GM19397 (cell line): Measurements from ENCODE around the gene RHPN2.
"Not testable (repeated sequence)": the region's sequence is repeated elsewhere in the genome, so short reads cannot be mapped to it uniquely, and the experiment has no call there.

Experiments used
- ATAC-seq: cut with Tn5 transposase; IDR thresholded peaks from one replicate; pipeline ENCODE4 v1.9.1; 2021; ENCODE audit warnings: mild to moderate bottlenecking, moderate library complexity; ENCODE audit not compliant: unreplicated experiment

Gene RHPN2

DNA sequence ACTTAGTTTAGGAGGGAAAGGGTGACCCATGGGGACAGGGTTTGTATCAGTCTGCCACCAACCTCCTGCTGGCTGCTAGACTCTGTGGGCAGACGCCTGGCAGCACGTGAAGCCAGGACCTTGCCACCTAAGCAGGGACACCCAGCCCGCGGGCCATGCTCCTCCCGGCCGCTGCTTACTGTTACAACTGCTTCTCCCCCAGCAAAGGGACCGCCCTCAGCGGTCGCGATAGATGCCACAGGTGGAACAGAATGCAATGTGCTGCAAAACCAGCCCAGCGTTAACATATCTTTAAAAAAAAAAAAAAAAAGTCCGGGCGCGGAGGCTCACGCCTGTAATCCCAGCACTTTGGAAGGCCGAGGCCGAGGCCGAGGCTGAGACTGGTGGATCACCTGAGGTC is 1.9 kb upstream of the RHPN2 start:
- no peak for ATAC-seq

DNA sequence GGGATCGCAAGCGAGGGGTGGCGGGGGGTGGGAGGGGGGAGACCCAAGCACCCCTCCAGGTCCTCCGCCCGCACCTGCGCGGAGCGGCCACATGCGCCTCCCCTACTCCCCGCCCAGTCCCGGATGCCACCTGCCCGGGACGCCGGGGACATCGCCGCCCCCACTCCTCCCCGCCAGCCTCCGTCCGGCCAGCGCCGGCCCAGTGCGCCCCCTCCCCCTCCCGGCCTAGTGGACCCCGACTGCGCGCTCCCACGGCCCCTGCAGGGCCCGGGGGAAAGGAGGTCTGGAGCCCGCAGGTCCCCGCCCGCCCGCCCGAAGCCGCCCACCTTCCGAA is 263 bp downstream of the RHPN2 start:
- peak; percentile 36 for ATAC-seq

DNA sequence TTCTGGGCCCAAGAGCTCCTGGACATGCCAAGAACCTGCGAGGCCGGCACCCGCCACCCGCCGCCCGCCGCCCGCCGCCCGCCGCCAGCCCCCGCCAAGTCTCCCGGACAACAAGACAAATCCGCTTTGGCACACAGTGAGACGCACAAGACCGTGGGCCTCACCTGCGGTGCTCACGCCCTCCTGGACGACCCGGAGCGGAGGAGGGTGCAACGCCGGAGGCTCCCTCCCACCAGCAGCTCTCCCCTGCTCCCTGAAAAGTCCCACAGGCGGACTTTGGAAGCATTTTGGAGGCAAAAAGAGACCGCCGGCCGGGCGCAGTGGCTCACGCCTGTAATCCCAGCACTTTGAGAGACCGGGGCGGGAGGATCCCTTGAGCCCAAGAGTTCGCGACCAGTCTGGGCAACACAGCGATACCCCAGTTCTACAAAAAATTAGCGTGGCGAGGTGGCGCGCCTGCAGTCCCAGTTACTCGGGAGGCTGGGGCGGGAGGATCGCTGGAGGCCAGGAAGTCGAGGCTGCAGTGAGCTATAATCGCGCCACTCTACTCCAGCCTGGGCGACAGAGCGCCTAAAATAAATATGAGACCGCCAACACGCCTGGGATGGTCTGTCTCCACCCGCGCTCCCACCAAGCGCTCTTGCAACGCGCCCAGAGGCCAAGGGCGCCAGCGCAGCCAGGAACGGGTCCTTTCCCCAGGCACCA is 783 bp downstream of the RHPN2 start:
- ATAC-seq: no peak

DNA sequence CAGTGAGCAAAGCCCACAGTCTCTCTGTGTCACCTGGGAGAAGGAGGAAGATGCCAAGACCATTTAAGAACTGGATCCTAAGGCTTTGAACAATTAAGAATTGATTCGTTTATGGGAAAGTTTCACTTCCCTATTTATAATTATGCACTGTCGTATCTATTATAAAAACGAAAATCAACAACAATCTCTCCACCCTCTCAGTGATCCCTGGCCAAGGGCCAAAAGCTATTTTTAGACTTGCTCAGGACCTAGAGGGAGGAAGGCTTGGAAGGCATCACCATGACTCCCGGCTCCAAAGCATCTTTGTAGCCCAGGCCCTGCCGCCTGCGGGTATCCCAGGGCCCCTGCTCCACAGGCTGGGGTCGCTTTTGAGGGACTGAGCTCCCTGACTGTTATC is 1.3 kb downstream of the RHPN2 start:
- ATAC-seq: no peak

DNA sequence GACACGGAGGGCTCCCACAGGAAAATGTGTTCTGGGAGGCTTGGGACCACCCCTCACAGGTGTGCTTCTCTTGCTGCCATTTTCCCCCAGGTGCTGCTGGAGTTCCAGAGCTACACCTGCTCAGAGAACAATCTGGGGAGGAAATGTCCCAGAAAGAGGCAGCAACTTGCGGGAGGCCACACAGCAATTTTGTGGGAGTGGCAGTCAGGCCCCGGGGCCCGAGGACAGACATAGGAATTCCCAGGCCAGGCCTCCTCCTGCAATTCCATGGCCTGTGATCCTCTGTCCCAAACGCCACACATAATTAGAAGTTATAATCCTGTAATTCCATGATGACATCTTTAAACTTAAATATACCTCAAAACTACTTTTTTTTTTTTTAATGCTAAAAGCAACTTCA is 1.8 kb downstream of the RHPN2 start:
- no peak for ATAC-seq

DNA sequence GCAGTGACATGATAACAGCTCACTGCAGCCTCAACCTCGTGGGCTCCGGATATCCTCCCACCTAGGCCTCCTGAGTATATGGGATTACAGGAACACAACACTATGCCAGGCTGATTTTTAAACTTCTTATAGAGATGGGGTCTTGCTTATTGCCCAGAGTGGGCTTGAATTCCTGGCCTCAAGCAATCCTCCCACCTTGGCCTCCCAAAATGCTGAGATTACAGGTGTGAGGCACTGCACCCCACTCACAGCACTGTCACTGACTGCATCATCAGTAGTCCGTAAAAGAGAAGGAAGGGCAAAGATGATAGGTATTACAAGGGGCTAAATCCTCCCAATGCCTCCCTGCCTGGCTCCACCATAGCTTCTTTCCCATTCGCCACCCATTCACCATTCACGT is 4.1 kb downstream of the RHPN2 start:
- ATAC-seq: no peak

DNA sequence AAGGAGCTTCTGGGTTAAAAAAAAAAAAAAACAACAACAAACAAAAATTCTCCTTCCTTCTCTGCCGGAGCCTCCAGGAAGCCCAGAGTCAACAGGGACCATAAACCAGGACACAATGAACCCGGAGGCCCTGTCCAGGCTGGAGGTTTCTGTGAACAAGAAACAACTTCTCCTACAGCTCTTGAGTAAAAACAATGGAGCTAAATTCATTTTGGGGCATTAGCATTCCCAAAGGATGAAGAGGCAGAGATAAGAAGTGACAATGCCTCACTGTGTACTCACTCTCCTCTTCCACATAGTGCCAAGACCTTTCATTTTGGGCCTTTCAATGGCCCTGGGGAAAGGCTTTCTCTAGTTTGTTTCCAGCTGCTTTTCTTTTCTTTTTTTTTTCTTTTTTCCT is 9.0 kb downstream of the RHPN2 start:
- ATAC-seq: no peak

DNA sequence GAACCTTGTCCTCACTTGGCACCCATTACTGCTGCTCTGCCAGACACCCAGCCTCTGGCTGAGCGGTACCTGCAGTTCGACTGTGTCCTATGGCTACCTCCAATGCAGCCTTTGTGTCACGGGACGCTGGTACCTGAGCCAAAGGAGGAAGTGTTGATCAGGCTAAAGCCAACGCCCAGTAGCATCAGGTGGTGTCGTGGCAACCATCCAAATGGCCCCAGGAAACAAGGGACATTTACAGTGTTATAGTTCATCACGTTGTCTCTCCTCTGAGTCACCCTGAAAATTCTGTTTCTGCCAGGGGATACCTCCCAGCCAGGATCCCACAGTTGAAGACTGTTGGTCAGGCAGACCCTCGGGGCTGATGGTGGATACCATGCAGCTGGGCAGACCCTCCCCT is 10.1 kb downstream of the RHPN2 start:
- no peak for ATAC-seq

DNA sequence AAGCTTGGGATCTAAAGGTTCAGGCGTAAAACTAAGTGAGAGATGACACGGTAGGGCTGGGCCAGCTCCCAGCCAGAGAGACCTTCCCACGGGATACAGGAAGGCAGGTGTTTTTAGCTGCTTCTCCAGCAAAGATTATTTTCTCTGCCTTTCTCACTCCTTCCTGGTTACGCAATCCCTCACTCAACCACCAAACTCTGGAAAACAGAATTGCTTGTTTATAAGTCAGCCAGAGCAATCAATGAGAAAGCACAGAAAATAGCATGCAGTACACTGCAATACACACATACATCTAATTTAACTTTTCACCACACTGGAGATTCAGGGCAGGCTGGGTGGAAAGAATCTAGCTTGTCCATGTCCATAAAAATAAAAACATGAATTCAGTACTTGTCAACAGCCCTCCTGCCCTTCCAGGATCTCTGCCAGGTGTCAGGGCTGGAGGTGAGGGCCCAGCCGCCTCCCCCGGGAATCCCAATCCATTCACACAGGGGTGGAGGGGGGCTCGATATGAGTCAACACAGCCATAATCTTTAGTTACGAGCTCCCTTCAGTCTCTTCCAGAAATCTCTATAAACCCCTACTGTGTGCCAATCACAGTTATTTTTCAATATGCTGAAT is 12.2 kb downstream of the RHPN2 start:
- ATAC-seq: no peak

DNA sequence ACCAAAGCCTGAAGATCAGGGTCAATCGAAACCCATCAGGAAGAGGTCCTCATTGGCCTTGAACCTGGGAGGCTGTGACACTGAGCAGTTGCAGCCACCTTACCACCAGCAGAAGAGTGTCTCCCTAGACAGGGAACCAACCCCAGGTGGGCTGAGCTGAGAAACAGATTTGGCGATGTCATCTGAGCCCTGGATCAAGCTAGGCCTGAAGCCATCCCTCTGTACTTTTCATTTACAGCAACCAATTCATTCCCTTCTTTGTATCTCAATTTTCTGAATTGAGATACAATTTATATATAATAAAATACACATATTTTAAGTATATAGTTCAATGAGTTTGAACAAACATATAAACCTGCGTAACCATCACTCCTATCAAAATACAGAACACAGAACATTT is 14.6 kb downstream of the RHPN2 start:
- no peak for ATAC-seq

DNA sequence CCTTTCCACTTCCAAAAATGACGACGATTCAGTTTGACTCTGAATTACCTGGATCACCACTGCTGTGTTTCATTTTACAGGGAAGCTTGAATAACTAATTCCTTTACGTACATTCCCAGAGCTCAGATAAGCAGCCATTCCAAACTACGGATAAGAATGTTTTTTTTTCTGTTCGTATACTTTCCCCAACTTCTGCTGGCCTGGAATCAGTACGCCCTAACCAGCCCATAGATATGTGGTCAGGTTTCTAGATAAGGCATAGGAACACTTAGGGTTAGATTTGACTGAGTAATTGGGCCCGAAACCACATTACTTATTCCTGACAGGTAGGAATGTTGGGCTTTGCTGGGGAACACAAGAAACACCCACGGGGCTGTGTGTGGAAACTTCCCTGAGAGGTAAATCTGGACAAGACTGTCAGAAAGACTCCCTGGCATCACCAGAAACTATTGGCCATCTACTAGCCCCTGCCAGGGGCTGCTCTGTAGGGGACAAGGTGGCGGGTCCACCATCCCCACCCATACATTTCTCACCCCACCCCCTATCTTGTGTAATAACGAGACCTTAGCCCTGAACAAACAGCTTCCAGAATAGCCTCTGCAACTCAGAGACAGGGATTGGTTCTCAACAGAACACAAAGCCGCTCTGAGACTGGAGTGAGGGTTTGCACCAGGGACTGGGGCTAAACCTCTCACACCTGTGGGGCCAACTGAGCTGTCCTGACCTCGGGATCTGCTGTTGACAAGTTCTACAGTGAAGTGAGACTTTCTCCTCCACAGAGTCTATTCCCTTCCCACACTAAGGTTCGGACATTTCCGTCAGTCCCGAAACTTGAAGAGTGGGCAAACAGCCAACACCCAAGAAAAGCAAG is 15.6 kb downstream of the RHPN2 start:
- ATAC-seq: no peak

DNA sequence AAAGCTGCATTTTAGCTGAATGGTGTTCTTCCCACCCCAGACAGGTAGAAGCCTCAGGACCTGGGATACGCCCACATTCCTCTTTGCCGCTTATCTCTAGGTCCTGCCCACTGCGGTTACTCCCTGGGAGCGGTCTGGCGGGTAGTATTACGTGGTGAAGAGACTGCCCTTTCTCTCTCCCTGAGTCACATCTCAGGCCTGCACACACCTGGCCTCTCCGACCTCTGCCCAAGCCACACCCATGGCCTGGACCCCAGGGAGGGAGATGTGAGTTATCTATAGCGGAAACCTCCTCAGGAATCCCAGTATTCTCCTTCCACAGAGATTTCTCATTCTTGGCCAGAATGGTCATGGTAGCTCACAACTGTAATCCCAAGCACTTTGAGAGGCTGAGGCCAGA is 17.3 kb downstream of the RHPN2 start:
- ATAC-seq: no peak

DNA sequence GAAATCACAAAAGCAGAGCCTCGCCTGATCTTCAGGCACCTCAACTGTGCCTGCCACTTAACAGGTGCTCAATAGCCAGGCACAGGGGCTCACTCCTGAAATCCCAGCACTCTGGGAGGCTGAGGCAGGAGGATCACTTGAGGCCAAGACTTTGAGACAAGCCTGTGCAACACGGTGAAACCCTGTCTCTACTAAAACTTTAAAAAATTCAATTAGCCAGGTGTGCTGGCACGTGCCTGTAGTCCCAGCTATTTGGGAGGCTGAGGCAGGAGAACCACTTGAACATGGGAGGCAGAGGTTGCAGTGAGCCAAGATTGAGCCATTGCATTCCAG is 22.9 kb downstream of the RHPN2 start:
- not testable (repeated sequence) for ATAC-seq

DNA sequence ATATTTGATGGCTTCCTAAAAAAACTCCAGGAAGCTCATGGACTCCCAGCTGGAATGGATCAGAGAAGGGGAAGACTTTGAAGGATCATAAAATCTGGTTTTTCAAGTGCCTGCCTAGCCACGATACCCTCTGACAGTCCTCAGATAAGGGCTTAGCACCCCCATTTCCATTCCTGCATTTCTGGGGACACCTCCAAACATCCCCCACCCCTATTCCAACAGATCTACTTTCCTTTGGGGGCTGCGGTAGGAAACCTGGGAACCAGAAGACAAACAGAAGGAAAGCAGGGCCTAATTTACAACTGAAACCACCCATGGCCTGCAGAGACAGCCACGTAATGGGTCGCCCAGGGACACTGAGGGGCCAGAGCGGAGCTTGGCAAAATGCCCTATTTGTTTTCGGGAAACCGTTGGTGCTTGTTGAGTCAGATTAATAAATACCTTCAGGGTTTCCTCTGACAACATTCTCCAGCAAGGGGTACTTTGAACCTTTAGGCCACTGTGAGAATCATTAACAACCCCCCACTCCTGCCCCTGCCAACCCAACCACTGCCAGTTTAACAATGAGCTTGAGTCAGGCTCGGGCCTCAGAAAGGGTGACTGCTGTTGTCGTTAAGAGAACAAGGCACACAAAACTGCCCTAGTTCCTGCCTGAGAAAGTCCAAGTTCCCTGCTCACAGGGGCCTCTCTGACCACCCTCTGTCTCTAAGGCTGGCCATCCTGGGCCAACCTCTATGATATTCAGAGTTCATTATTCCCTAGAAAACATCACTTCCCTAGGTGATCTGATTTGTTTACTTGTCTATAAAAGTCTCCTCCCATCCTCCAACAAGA is 23.5 kb downstream of the RHPN2 start:
- ATAC-seq: no peak

DNA sequence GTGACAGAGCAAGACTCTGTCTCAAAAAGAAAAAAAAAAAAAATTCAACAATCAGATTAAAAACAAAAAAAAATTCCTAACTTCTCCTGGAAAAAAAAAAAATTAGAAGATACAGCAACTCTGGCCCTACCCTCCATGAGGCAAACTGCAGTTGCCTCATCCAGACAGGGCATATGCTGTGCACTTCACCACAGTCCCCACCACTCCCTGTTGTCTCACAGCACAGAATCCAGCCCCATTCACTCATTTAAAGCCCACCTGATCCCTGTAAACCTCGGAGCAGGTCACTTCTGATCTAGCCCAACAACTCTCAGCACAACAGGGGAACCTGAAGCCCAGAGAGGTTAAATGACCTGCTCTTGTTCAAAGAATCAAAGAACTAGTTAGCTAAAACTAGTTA is 24.9 kb downstream of the RHPN2 start:
- no peak for ATAC-seq

DNA sequence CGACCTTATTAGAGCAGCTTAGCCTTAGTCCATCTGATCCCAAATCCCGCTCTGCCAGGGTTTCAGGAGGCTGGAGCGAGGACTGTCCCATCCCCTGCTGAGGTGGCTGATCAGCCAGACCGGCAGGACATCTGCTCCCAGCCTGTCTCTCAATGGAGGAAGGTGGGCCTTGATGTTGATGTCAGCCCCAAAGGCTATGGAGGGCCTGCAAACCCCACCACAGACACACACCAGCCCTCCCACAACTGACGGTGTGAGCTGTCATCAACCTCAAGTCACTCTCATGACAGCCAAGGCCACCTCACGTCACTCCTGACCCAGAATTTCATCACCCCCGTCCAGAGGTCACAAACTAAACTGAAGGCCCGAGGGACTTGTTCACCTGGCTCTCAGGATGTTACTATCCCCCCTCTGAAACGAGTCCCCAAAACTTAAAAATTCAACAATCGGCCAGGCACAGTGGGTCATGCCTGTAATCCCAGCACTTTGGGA is 25.5 kb downstream of the RHPN2 start:
- ATAC-seq: no peak

DNA sequence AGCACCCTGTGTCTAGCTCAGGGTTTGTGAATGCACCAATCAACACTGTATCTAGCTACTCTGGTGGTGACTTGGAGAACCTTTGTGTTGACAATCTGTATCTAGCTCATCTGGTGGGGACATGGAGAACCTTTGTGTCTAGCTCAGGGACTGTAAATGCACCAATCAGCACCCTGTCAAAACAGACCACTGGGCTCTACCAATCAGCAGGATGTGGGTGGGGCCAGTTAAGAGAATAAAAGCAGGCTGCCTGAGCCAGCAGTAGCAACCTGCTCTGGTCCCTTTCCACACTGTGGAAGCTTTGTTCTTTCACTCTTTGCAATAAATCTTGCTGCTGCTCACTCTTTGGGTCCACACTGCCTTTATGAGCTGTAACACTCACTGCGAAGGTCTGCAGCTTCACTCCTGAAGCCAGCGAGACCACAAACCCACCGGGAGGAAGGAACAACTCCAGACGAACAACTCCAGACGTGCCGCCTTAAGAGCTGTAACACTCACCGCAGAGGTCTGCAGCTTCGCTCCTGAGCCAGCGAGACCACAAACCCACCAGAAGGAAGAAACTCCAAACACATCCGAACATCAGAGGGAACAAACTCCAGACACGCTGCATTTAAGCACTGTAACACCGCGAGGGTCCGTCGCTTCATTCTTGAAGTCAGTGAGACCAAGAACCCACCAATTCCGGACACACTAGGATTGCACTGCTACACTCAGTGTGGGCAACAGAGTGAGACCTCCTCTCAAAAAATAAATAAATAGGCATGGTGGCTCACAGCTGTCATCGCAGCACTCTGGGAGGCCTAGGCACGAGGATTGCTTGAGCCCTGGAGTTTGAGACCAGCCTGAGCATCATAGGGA is 27.3 kb downstream of the RHPN2 start:
- ATAC-seq: not testable (repeated sequence)

DNA sequence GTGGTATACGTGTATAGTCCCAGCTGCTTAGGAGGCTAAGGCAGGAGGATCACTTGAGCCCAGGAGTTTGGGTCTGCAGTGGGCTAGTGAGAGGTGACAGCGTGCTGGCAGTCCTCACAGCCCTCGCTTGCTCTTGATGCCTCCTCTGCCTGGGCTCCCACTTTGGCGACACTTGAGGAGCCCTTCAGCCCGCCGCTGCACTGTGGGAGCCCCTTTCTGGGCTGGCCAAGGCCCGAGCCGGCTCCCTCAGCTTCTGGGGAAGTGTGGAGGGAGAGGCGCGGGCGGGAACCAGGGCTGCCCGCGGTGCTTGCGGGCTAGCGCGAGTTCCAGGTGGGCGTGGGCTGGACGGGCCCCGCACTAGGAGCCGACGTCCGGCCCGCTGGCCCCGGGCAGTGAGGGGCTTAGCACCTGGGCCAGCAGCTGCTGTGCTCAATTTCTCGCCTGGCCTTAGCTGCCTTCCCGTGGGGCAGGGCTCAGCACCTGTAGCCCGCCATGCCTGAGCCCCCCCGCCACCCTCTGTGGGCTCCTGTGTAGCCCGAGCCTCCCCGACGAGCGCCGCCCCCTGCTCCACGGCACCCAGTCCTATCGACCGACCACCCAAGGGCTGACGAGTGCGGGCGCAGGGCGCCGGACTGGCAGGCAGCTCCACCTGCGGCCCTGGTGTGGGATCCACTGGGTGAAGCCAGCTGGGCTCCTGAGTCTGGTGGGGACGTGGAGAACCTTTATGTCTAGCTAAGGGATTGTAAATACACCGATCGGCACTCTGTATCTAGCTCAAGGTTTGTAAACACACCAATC is 28.1 kb downstream of the RHPN2 start:
- not testable (repeated sequence) for ATAC-seq

DNA sequence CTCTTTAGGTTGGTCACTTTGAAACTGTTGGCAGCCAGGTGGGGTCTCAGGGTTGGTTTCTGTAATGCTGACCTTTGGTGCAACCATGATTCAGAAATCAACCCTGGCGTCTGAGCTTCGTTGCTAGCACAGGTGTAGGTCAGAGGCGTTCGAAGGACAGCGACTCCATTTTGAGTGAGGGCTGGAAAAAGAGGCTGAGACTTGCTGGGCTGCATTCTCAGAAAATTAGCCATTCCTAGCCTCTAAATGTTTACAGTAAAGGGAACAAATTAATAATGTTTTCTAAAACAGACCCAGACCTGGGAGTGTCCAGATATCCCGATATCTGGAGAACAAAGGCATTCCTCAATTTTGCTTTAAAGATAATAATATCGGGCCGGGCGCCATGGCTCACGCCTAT is 29.2 kb downstream of the RHPN2 start:
- no peak for ATAC-seq
